GM12878 (cell line): Measurements from ENCODE around the gene FANCC. TPM values are rescaled to one million over a fixed set of nuclear protein-coding genes. Genes with fewer than 3 reads are reported as not detected.

Source experiments
- ATAC-seq: fragments of 200-7000 bp; cut with Tn5 transposase; 3 replicates; pipeline ENCODE4 v1.9.1; 2020; ENCODE audit warnings: mild to moderate bottlenecking, moderate library complexity
- BruUV-seq: library from RNA; stranded (reverse); fragments of 400-500 nt; replicated peaks from 2 replicates; lab custom pipeline; 2021; lab: Mats Ljungman, UMichigan
- CTCF ChIA-PET: fragments of 300-600 bp; sonication (Branson Sonifier 250); formaldehyde crosslinking; extraction: SDS; loops from one replicate; lab custom pipeline; 2021; ENCODE audit warnings: inconsistent platforms; lab: Yijun Ruan, JAX
- POLR2A ChIA-PET: fragments of 350-600 bp; formaldehyde crosslinking; extraction: SDS; loops from one replicate; lab custom pipeline; 2021; ENCODE audit warnings: inconsistent platforms; lab: Charles Lee
- RAD21 ChIA-PET: fragments of 300-600 bp; sonication (Branson Sonifier 250); formaldehyde crosslinking; loops from one replicate; lab custom pipeline; 2023; ENCODE audit warnings: antibody characterized with exemption; ENCODE audit not compliant: unreplicated experiment; lab: Charles Lee
- SMC1A ChIA-PET: fragments of 300-600 bp; sonication (Branson Sonifier 250); formaldehyde crosslinking; loops from one replicate; lab custom pipeline; 2023; ENCODE audit not compliant: unreplicated experiment, uncharacterized antibody; lab: Charles Lee
- DNase-seq: peaks from one replicate; pipeline ENCODE4 v3.0.0-alpha.2; 2011; ENCODE audit warnings: low read depth, low spot score
- FAIRE-seq: peaks from 3 replicates; lab custom pipeline; 2011; peaks lifted over from hg19 to GRCh38; lab: Jason Lieb, UNC
- H2AFZ ChIP-seq: 2 replicates; pipeline ENCODE4 v1.6.0; 2011; ENCODE audit warnings: low read depth, low read length, control low read depth; ENCODE audit not compliant: control insufficient read depth
- H3K27ac ChIP-seq: 2 replicates; pipeline ENCODE4 v1.5.1; 2011; ENCODE audit warnings: control low read depth; ENCODE audit not compliant: control insufficient read depth, insufficient read depth
- H3K27me3 ChIP-seq, 2 experiments: replicated peaks in 1 of 2; 2 replicates each; pipeline versions ENCODE4 v1.6.0 to v1.6.1; 2011; ENCODE audit warnings: low read length in 1 of 2; ENCODE audit not compliant: control insufficient read depth in 2 of 2, insufficient read depth in 2 of 2
- H3K36me3 ChIP-seq, 2 experiments: 2 replicates each; pipeline ENCODE4 v1.5.1; 2011; ENCODE audit warnings: low read length in 1 of 2; ENCODE audit not compliant: control insufficient read depth in 2 of 2, insufficient read depth in 2 of 2
- H3K4me1 ChIP-seq: 2 replicates; pipeline ENCODE4 v1.6.1; 2011; ENCODE audit warnings: mild to moderate bottlenecking, low read length, moderate library complexity, mixed read lengths; ENCODE audit not compliant: control insufficient read depth, insufficient read depth
- H3K4me2 ChIP-seq: 2 replicates; pipeline ENCODE4 v1.6.0; 2011; ENCODE audit warnings: control low read depth; ENCODE audit not compliant: control insufficient read depth, insufficient read depth
- H3K4me3 ChIP-seq: fragments of 200-600 bp; sonication (generic); 2 replicates; pipeline ENCODE4 v1.5.1; 2016
- H3K79me2 ChIP-seq: 2 replicates; pipeline ENCODE4 v1.6.0; 2011; ENCODE audit warnings: low read length; ENCODE audit not compliant: control insufficient read depth, insufficient read depth
- H3K9ac ChIP-seq: 2 replicates; pipeline ENCODE4 v1.8.0; 2011; ENCODE audit warnings: low read length, control low read depth, mixed read lengths; ENCODE audit not compliant: control insufficient read depth, insufficient read depth
- H3K9me3 ChIP-seq: replicated peaks from 3 replicates; pipeline ENCODE4 v1.5.1; 2011; ENCODE audit warnings: mild to moderate bottlenecking, low read length; ENCODE audit not compliant: control insufficient read depth, insufficient read depth
- H4K20me1 ChIP-seq: 2 replicates; pipeline ENCODE4 v1.6.0; 2011; ENCODE audit not compliant: control insufficient read depth, insufficient read depth
- BCL3 ChIP-seq: IDR thresholded peaks from 2 replicates; pipeline ENCODE4 v1.6.1; 2011; ENCODE audit warnings: borderline replicate concordance, low read depth, mild to moderate bottlenecking, moderate library complexity, low read length; ENCODE audit not compliant: insufficient read depth, poor library complexity, severe bottlenecking
- CBFB ChIP-seq: IDR thresholded peaks from 2 replicates; pipeline ENCODE4 v1.6.1; 2016; ENCODE audit warnings: antibody characterized with exemption, low read depth
- SREBF1 ChIP-seq: IDR thresholded peaks from 2 replicates; pipeline ENCODE4 v1.6.1; 2012; ENCODE audit warnings: mild to moderate bottlenecking, low read length
- WGBS: methylation state at CpG from one replicate; pipeline ENCODE4 v1.1.6; 2016; ENCODE audit warnings: low lambda C conversion rate; ENCODE audit not compliant: insufficient replicate concordance, insufficient coverage; ENCODE audit errors: missing lambda C conversion rate; 5-methylcytosine and 5-hydroxymethylcytosine counted together
- in situ Hi-C: fragments of 300-500 bp; cut with MboI; formaldehyde crosslinking; loops from 9 replicates; pipeline ENCODE4 v1.14.3; 2018; ENCODE audit warnings: mixed read lengths
- intact Hi-C: fragments of 100-400 bp; cut with micrococcal nuclease; formaldehyde crosslinking; loops from one replicate; pipeline ENCODE4 v1.14.2; 2022; ENCODE audit not compliant: unreplicated experiment
- polyA plus RNA-seq, 11 experiments: library from polyadenylated mRNA; depleted of rRNA in 4 of 11; unstranded in 6 of 11; stranded (reverse) in 5 of 11; fragments of >200 nt; fragmentation: Nextera tagmentation in 4 of 11; fragmentation: Illumina TruSeq in 1 of 11; extraction: Ambion mirVana in 4 of 11; extraction: Trizol in 1 of 11; gene quantifications; 1 replicate in 1 of 11; 2 replicates in 10 of 11; pipeline versions ENCODE4 v1.2.1 to v1.2.3, GENCODE V29; 2011 to 2016; ENCODE audit warnings: inconsistent platforms in 2 of 11, missing spikeins in 2 of 11, low read depth in 1 of 11
- total RNA-seq, 4 experiments: library from RNA; depleted of rRNA in 3 of 4; stranded (reverse); fragments of >200 nt in 3 of 4; fragmentation: Illumina TruSeq in 1 of 4; extraction: Trizol in 1 of 4; gene quantifications; 2 replicates each; pipeline versions ENCODE4 v1.2.1 to v1.2.3, GENCODE V29; 2013 to 2021

FANCC gene
- total and polyA plus RNA-seq, 10 of the 15 experiments (the other 5 are each of a cell fraction or from before 2014, with no cell fraction given): 1.2 to 16.8 (median 10.5) TPM

DNA sequence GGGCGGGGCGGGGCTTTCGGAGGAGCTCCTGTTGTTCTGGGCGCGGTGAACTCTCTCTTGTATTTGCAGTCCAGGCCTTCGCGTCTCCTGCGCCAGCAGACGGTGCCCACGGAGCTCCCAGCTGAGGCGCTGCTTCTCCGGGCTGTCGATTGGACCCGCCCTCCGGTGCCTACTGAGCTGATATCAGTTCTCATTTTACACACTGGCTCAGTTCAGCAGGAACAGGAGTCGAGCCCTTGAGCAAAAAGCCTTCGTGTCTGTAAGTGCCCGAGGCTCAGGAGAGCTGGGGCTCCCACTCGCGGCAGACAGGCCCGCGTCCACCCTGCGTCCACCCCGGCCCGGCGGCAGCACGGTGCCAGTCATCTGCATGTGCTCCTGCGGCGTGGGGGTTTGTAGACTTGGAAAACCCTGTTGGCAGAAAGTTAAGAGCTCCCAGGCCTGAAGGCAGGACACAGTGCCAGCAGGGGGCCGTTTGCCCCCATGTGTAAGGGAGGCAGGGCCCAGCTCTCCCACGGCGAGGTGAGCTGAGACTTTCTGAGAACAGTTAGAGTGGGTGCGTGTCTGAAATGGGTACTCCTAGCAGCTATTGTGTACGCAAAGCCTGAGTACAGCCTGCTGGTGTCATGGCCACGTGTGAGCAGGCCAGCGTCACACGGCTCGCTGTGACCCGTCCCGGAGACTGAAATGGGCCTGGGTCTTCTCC, 231.5 kb downstream of the FANCC start:
- SMC1A ChIA-PET: no interaction called here
- H3K79me2 ChIP-seq: no peaks in the 10 kb centered on the region
- no peak for DNase-seq
- no peak overlapping the region for H3K4me3 ChIP-seq
- CTCF ChIA-PET: interaction anchor here (1.3 kb wide), 1 partner anchor 45 kb away, joined by 4 read pairs; no protein-coding TSS in a partner anchor
- ATAC-seq: no peak
- H3K27me3 ChIP-seq: no peaks in the 10 kb centered on the region
- intact Hi-C loops (no loop called here), in situ Hi-C loops (no loop called here)
- TF ChIP-seq BCL3: no peak
- TF ChIP-seq CBFB: no peak
- no peak for TF ChIP-seq SREBF1
- no TSS peak for BruUV-seq
- H3K9ac ChIP-seq: no peak overlapping the region
- no peak overlapping the region for H3K4me2 ChIP-seq
- H3K9me3 ChIP-seq: no peaks in the 10 kb centered on the region
- no peaks in the 10 kb centered on the region for H4K20me1 ChIP-seq
- no peak overlapping the region for H3K27ac ChIP-seq
- RAD21 ChIA-PET: no interaction called here
- H2AFZ ChIP-seq: no peak overlapping the region
- no peak for FAIRE-seq
- 94% methylated on average over 40 of the region's 40 CpGs for WGBS
- H3K4me1 ChIP-seq: no peaks in the 10 kb centered on the region
- H3K36me3 ChIP-seq: peaks cover 2 to 16% of the 10 kb centered on the region in 2 experiments; a peak in 3 of 4 replicates
- POLR2A ChIA-PET: no interaction called here
